Activated gamma-delta T cell (primary cell): ENCODE data around the gene LRRC52.

Experiments
- DNase-seq: peaks from one replicate; lab custom pipeline; 2025; lab: John Stamatoyannopoulos, UW
- total RNA-seq, 2 donors: gene quantifications; one replicate each; lab custom pipeline; 2026; lab: John Stamatoyannopoulos, UW

LRRC52 gene, protein sequence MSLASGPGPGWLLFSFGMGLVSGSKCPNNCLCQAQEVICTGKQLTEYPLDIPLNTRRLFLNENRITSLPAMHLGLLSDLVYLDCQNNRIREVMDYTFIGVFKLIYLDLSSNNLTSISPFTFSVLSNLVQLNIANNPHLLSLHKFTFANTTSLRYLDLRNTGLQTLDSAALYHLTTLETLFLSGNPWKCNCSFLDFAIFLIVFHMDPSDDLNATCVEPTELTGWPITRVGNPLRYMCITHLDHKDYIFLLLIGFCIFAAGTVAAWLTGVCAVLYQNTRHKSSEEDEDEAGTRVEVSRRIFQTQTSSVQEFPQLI
- 0 reads per million in 2 donors for total RNA-seq

DNA sequence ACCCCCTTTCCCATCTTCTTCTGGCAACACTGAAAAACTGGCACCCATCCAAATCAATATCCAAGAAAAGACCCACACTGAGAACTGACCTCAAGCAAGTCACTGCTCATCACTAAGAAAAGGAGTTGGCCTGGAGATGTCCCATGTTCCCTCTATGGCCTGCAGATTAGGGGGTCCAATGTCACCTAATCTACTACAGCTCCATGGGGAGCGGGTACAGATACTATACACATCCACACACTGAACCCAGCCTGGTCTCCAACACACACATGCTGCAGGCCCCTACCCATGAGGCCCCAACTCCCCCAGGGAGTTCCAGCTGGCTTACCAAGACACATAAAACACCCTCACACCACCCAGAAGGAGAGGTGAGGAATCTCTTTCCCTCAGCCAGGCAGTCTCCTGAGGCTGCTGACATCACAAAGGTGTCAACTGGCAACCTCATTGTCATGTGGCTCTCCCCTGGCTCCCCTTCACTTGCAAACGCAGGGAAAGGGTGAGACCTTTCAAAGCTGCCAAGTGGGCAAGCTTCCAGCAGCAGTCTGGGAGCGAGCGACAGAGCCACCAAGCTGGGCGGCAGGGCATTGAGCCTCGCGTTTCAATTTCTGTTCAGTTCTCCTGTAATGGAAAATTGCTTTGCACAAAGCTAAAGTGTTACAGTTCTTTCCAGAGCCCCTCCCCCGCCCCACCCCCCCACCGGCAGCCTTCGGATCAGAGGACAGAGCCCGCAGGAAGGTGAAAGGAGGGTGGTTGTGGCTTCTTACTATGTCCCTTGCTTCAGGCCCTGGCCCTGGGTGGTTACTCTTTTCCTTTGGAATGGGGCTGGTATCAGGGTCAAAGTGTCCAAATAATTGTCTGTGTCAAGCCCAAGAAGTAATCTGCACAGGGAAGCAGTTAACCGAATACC is at the start of gene LRRC52:
Gene LRRC52, plus strand, starts transcription at position 469 of the 907 bp plus-strand sequence. Its CDS starts 297 bp downstream, at position 766.
- no peak for DNase-seq

DNA sequence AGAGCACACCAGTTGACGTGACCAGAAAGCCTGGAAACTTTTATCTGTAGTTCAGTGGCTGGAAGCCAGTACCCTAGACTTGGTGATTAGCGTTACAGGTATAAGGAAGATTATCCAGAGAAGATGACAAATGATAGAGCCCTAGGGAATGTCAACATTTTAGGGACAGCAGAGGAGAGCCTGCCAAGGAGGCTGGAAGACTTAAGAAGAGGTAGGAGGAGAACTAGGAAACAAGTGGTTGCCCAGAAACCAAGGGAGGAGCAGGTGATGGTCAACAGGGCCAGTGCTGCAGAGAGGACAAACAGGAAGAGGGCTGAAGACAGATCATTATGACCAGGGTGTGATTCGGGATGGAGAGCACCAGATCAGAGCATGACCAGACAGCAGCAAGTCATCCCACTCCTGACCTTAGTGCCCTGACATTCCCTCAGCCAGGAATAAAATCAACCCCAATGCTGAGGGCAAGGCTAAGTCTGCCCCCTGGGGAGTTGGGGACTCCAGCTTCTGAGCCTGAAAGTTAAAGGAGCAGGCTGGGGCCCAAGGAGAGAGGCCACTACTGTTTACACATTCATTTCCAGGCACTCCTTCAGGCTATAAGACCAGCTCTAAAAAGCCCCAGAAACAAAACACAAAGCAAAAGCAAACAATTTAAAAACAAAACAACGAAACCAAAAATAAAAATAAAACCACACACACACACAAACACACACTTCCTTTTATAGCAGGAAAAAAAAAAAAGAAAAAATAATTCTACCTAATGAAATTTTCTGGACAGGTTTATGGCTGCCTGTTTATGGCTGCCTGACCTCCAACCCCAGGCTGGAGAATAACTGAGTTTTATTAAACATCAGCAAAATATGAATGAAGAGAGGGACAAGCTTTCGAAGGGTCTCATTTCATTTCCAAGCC is 48.6 kb upstream of the LRRC52 start:
- no peak for DNase-seq

DNA sequence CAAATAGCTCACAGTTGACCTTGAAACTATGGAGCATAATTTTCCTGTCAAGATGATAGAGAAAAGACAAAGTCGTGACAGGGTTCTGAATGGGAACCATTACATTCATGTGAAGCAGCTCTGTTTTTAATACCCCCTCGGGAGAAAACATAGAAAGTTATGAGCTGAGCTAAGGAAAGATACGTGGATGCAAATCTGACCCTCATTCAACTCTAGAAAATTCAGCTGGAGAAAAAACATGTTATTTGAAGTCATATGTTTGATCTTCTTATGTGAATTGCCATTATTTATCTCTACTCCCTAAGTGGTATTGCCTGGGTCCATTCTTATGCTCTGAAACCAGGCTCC is 48.0 kb upstream of the LRRC52 start:
- DNase-seq = no peak

DNA sequence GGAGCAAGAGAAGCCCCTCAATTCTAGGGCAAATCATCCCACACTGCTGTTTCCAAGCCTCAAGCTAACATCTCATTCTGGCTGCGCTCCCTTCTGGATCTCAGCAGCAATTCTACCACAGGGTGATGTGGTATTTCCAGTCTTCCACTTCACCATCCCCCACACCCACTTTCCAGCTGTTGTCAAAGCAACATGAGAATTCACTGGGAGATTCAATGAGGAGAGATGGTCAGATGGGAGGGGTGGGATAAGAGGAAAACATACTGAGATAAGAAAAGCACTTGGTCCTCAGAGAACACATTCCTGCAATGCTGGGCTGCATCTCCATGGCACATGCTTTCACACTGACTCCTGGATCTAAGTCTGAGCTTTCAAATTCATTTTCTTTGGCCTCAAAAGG is 47.3 kb upstream of the LRRC52 start:
- DNase-seq = no peak

DNA sequence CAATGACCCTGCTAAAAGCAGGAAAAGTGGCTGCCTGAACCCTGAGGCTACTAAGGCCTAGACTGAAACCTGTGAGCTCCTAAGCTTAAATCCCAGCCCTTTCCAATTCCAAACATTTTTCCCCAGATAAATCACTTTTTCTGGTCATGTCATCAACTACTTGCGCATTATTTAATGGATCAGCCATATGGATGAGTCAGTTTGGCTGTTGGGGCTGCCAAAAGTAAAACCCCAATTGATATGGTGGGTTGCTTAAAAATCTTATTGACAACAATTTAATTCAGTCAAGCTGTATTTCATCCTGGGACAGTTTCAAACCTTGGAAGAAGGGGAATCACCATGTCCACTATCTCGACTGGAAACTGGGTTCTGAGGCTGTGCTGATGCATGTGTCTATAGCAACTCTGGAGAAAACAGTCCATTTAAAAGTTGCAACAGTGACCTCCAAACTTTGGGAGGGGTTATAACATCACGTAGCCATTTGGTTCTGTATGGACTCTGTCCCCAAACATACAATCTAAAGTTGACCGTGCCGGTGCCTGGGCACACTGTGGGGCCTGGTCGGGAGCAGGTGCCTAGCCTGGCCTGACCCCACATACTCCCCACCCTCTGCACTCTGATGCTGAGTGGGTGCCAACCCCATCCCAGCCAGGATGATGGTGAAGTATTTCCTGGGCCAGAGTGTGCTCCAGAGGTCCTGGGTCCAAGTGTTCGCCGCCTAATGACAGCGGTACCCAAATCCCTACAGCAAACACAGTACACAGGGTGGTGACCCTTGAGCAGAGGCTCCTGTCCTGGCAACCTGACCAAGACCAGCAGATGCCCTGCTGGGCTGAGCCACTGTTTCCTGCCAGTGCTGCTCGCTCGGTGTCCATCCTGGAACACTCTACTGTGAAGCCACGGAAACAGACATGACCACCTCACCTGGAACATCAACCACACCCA is 46.5 kb upstream of the LRRC52 start:
- DNase-seq = no peak

- no peak for DNase-seq
Measured at GRCh38 chr1:165501330-165501969, 42.4 kb upstream of the LRRC52 start.

DNA sequence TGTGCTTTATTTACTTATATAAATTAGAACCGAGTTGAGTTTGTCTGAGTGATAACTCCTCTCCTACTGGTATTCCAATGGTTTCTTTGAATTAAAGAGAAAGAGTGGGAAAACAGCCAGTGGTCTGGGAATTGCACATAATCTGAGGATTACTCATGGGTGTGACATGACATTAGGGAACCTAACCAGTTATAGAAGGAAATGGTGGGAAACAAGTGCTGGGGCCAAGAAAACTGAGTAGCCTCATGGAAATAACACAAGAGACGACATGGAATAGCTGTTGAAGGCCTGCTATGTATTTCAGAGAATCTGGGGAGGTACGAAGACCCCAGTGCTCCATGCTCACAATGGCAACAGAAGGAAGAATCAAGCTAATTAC is 41.8 kb upstream of the LRRC52 start:
- no peak for DNase-seq

GRCh38 chr1:165507570-165507969 is 36.2 kb upstream of the LRRC52 start:
- DNase-seq = no peak

DNA sequence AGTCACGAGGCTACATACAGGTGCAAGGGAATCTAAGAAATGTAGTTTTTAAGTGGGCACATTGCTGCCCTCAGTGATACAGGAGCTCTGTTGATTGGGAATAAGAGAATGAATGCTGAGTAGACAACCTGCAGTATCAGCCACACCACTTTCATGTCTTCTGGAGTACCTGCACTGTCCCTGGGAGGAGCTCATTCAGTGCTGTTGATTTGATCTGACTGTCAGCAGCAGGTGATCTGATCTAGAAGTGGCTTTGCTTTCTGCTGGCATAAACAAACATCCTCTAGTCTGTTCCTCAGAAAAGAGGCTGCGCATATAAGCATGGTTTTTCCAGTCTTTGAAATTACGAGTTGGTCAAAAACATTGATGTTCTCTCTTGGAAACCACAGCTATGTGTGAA is 35.5 kb upstream of the LRRC52 start:
- no peak for DNase-seq

DNA sequence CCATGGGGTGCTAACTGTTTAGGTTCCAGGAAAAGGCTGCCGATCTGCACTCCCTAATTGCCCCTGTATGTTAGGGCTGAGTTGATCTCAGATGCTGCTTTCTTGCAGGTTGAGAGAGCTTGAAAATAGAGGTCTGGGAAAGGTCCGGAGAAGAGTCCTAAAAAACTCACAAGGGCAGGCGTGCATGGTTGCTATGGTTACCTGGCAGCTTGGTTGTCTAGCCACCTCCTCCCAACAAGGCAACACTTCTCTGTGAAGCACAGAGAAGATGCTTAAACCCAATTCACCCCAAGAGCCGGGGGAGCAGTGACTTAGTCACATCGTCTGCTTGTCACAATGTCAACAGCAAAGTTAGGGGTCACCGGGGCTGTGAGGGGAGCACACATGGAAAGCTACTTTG is 31.0 kb upstream of the LRRC52 start:
- no peak for DNase-seq

GRCh38 chr1:165516469-165516868 is 27.3 kb upstream of the LRRC52 start:
- no peak for DNase-seq

- no peak for DNase-seq
Measured at GRCh38 chr1:165520646-165521045, 23.2 kb upstream of the LRRC52 start.

DNA sequence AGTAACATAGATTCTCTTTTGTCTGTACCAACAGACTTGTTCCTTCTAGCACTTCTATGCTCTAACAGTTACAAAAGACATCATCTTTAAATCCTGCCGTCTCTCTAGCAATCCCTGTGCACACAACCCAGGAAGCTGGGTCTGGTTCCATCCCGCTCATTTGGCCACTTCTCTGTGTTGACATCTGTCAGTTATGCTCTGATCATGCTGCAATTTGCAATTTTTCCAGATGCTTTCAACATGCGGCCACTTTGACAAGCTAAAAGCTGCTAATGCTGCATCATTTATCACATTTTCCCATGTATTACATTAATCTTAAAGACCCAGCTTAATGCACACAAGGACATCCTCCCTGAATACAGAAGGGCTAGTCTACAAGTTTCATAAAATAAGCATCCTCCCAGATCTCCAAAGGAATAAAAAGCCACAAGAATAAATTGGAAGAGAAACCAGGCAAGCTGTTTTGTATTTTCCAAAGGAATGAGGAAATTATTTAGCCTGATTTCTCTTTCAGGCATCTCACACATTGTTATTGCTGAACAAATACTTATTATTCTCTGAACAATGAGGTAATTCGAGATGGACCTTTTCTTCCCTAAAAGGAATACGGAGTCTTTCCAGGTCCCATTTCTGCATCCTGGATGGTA is 19.0 kb upstream of the LRRC52 start:
- no peak for DNase-seq

- DNase-seq = no peak
Measured at GRCh38 chr1:165525708-165526107, 18.1 kb upstream of the LRRC52 start.

GRCh38 chr1:165527251-165528007 is 16.4 kb upstream of the LRRC52 start:
- no peak for DNase-seq

- no peak for DNase-seq
Measured at GRCh38 chr1:165531021-165531420, 12.8 kb upstream of the LRRC52 start.

DNA sequence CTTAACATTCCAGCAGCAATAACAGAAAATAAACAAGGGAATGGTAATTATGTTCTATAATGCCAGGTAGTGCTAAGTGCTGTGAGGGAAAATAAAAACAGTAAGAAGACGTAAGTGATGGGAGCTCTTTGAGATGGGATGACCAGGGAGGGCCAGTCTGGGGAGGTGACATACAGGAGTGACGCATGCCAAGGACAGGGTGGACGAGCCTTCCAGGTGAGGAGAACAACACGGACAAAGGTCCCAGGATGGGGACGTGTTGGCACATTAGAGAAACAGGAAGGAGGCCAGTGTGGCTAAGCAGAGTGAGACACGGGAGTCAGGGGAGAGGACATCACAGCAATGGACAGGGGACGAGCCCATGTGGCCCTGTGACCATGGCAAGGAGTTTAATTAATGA is 11.7 kb upstream of the LRRC52 start:
- DNase-seq = no peak

- no peak for DNase-seq
Measured at GRCh38 chr1:165533254-165533653, 10.5 kb upstream of the LRRC52 start.

DNA sequence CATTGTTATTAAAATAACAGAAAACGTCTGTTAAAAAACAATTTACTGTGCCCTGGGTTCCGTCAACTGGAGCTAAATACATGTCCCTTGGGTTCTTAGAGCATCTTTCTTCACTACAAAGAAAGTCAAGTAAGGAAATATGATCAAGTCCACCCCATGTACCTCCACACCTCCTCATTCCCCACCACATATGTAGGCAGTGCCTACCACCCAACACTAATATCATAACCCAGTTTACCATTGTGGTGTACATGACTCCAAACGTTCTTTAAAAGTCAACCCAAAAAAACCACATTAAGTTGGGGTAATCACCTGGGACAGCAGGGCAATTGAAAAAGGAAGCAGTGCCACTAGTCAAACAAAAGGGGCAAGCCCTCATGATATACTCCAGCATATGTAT is 7.8 kb upstream of the LRRC52 start:
- no peak for DNase-seq
